HG03460 (cell line): ENCODE data around the gene TRIM34.
"Not testable (repeated sequence)": the region's sequence is repeated elsewhere in the genome, so short reads cannot be mapped to it uniquely, and the experiment has no call there.

Source experiments
- ATAC-seq: cut with Tn5 transposase; IDR thresholded peaks from one replicate; pipeline ENCODE4 v1.9.1; 2021; ENCODE audit not compliant: unreplicated experiment

TRIM34 gene, protein sequence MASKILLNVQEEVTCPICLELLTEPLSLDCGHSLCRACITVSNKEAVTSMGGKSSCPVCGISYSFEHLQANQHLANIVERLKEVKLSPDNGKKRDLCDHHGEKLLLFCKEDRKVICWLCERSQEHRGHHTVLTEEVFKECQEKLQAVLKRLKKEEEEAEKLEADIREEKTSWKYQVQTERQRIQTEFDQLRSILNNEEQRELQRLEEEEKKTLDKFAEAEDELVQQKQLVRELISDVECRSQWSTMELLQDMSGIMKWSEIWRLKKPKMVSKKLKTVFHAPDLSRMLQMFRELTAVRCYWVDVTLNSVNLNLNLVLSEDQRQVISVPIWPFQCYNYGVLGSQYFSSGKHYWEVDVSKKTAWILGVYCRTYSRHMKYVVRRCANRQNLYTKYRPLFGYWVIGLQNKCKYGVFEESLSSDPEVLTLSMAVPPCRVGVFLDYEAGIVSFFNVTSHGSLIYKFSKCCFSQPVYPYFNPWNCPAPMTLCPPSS

DNA sequence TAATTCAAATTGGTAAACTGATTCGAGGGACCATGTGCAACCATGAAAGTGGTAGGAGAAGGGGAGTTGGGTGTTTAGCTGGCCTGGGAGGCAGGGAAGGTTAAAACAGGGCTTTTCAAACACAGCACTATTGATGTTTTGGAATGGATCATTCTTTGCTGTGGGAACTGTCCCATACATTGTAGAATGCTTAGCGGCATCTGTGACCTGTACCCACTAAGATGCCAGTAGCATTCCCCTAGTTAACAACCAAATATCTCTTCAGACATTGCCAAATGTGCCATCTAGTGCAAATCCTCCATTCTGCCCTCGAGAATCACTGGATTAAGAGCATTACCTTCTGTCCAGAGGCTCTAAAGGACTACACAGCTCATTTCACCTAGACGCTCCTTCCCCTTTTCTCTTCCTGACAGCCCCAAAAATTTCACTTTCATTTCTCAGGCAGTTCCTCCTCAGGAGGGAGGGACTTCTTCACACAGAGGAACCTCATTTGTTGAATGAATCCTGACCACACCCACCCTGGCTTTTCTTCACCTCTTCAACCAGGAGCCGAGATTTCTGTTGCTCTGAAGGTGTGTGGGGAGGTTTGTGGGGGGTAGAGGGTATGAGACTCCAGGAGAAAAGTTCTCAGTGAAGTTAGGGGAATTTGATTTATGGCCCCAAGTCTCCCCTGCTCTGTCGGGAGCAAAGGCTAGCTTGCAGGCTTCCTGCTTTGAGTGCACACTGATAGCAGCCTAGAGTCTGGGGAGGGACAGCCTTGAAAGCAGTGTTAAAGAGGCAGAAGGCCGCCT is at the start of gene TRIM34:
TRIM34 (plus strand) TSS at position 513 of the 791 bp plus-strand sequence. CDS start 7,331 bp downstream, outside the sequence.
- peak; percentile 97 for ATAC-seq

DNA sequence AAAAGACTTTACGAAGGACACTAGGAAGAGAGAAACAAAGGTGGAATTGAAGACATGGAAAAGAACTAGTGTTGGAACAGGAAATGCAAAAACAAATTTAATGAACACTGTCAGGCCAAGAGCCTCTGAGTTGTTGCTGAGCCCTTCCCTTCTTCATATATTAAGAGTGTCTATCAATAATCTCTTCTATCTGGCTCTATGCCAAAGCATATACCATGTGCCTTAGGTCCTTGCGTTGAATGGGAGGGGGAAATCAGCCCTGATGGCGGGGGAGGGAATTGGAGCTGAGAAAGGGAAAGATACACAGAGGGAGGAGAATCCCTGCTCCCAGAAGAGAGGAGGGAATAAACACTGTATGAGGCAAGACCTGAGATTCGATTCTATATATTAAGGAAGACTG is 49.6 kb upstream of the TRIM34 start:
- ATAC-seq, result no peak

DNA sequence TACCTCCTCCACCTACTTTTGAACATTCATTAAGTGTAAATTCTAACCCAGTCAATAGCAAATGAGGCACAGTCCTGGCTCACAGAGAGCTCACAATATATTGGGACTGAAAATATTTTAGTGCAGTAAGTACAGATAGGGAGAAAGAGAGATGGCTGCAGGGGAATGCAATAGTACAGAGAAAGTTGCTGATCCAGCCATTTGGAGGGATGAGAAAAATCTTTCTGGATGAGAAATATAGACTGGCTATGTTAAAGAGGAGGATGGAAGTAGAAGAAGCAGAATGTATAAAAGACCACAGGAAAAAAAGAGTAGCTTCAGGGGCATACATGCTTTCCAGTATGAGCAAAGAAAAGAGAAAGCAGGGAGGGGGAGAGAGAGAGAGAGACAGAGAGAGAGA is 47.7 kb upstream of the TRIM34 start:
- ATAC-seq, result no peak

DNA sequence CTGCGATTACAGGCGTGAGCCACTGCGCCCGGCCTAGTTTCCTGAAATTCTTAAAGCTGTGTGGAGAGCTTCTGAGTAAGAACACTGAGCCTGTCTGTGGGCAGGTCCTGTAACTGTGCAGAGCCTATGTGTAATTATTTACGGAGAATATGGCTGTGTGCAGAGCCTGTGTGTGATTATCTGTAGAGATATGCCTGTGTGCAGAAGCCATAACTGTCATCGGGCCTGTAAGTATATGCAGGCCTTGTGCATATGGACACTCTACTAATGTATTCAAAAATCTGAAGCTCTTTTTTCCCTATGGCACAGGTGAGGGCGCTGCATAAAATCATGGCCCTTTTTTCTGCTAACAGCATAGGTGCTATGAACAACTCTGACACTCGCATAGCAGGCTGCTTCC is 44.2 kb upstream of the TRIM34 start, which contains the start of gene OR52B6:
OR52B6 (plus strand) TSS at position 301 of the 400 bp plus-strand sequence; CDS start at position 301, 0 bp downstream.
- ATAC-seq, result no peak

DNA sequence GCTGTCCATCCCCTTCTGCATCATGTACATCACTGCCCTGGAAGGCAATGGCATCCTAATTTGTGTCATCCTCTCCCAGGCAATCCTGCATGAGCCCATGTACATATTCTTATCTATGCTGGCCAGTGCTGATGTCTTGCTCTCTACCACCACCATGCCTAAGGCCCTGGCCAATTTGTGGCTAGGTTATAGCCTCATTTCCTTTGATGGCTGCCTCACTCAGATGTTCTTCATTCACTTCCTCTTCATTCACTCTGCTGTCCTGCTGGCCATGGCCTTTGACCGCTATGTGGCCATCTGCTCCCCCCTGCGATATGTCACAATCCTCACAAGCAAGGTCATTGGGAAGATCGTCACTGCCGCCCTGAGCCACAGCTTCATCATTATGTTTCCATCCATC is 43.8 kb upstream of the TRIM34 start:
- ATAC-seq, result no peak

DNA sequence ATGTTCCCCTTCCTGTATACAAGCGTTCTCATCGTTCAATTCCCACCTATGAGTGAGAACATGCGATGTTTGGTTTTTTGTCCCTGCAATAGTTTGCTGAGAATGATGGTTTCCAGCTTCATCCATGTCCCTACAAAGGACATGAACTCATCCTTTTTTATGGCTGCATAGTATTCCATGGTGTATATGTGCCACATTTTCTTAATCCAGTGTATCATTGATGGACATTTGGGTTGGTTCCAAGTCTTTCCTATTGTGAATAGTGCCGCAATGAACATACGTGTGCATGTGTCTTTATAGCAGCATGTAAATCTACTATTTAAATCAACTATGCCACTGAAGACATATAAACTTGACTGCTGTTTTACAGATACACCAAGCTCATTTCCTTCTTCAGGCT is 40.3 kb upstream of the TRIM34 start:
- not testable (repeated sequence) for ATAC-seq

DNA sequence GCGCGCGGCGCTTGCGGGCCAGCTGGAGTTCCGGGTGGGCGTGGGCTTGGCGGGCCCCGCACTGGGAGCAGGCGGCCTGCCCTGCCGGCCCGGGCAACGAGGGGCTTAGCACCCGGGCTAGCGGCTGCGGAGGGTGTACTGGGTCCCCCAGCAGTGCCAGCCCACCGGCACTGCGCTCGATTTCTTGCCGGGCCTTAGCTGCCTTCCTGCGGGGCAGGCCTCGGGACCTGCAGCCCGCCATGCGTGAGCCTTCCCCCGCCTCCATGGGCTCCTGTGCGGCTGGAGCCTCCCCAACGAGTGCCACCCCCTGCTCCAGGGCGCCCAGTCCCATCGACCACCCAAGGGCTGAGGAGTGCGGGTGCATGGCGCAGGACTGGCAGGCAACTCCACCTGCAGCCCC is 34.9 kb upstream of the TRIM34 start:
- not testable (repeated sequence) for ATAC-seq

DNA sequence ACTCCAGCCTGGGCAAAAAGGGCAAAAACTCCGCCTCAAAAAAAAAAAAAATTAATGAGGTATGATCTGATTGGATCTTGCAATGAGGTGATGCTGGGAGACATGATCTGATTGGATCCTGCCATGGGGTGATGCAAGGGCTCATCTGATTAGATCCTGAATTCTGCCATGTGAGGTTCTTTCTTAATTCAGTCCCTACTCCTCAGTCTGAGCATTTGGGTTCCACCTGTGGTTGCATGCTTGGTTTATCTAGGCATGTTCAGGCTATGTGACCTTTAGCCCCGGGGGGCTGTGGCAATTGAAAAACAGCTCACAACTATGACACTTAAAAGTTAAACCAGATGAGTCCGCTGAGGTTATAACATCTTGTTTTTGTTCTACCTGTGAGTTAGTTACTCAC is 33.2 kb upstream of the TRIM34 start:
- no peak for ATAC-seq

DNA sequence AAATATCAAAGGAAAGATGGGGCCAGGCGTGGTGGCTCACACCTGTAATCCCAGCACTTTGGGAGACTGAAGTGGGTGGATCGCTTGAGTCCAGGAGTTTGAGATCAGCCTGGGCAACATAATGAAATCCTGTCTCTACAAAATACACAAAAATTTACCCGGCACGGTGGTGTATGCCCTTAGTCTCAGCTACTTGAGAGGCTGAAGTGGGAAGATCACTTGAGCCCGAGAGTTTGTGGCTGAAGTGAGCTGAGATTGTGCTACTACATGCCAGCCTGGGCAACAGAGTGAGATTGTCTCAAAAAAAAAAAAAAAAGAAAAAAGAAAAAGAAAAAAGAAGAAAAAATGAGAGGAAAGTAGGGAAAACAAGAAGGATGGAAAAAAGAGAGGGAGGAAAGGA is 32.2 kb upstream of the TRIM34 start:
- ATAC-seq, result no peak

DNA sequence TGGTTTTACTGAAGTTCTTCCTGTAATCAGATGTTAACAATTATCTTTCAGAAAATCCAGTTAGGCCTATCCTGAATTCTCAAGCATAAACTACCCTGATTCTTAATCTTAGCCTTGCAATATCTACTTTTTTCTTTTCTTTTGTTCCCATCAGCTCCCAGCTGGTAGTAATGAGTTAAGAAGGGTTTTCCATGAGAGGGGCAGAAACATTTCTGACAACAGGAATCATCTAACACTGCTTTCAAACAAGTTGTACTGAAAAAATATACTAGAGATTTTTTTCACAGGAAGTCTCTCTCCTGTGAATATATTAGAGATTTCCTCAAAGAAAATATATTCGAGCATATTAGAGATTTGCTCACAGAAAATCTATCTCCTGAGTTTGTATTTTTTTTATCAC is 31.7 kb upstream of the TRIM34 start:
- no peak for ATAC-seq

DNA sequence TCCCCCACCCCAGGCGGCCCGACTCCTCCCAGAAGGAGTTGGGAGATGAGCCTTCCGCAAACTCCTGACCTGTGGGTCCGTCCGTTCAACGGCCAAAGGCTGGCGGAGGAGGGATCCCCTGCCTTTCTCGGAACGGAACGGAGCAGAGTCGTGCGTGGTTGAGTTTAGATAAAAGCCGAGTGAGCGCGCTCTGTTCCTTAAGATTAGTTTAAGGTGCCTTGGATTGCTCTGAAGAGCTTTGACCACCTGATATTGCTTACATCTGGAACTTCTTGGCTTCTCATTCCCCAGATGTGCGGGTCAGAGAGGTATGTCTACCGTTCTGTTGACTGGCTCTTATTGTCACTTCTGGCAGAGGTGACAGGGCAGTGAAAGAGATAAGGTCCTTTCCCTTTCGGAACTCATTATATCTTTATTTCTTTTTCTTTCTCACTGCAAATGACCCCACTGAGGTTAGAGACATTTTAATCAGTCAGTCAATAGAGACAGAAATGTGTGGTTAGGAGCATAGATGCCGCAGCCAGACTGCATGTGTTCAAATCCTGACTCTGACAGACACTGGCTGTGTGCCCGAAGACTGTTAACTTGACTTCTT is 28.1 kb upstream of the TRIM34 start, which contains the start of gene TRIM6:
TRIM6 (plus strand) TSS at position 31 of the 595 bp plus-strand sequence; CDS start at position 292, 261 bp downstream.
- ATAC-seq, result peak; percentile 36

DNA sequence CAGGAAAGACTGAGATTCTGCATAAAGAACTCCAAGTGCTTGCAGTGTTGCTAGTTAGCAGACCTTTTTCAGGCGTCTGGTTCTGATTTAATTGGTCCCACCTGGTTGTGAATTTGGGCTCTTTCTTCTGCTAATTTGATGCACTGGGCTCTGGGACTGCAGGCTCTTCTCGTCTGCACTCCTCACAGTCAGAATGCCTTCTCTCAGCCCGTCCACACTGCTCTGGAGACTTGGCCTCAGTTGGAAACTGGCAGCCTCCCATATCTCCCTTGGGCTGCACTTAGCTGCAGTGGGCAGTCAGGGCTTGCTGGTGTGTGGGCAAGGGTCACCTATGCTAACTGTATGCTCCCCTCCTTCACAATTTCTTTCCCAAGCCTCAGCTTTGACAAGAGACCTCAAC is 26.8 kb upstream of the TRIM34 start:
- ATAC-seq, result no peak

DNA sequence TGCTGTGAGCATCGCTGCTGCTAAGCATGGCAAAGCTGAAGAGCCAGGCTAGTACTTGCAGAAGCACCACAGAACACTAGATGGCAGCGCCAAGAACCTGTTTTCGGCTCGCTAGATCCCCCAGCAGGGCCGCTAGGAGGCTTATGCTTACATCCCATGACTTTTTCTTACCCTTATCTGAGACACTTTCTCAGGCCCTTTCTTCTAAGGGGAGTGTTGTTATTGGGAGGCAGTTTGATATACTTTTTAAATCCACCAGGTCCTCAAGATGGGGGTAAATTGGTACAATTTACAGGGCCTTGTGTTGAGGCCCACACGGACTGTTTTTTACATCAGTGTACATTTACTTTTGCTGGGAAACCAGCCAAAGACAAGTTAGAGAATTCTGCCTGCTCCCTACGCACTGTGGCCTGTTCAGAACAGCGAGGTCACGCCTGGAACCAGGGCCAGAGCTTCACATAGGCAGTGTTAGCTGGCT is 24.4 kb upstream of the TRIM34 start:
- peak; percentile 71 for ATAC-seq

DNA sequence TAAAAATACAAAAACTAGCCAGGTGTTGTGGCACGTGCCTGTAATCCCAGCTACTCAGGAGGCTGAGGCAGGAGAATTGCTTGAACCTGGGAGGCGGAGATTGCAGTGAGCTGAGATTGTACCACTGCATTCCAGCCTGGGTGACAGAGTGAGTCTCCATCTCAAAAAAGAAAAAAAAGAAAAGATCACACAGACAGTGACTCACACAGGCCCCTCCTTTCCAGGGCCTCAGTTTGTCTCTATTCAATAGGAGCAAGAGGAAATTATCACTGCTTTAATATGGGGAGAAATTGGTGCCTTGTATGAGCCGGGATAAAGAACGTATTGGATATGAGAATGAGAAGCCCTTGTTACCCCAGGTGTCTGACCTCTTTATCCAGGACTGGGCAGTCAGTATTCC is 22.0 kb upstream of the TRIM34 start:
- not testable (repeated sequence) for ATAC-seq

DNA sequence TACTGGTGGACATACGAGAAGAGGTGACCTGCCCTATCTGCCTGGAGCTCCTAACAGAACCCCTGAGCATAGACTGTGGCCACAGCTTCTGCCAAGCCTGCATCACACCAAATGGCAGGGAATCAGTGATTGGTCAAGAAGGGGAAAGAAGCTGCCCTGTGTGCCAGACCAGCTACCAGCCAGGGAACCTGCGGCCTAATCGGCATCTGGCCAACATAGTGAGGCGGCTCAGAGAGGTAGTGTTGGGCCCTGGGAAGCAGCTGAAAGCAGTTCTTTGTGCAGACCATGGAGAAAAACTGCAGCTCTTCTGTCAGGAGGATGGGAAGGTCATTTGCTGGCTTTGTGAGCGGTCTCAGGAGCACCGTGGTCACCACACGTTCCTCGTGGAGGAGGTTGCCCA is 21.5 kb upstream of the TRIM34 start:
- ATAC-seq, result no peak

DNA sequence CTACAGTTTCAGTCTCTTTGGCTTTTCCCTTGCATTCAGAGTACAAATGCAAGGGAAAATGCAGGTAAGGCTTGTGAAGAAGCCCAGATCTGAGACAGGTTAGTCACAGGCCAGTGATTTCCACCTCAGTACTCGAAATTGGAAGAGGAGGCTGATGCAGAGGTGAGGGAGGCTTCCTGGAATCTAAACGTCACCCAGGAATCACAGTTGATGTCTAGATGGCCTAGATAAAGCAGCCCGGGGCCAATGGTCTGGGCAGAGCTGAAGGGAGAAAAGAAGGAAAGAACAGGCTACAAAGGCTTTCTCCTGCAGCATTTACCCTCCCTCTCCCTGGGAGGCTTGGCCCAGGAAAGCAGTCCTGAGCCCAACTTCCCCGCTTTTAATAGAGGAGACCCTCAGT is 19.9 kb upstream of the TRIM34 start:
- ATAC-seq, result no peak

DNA sequence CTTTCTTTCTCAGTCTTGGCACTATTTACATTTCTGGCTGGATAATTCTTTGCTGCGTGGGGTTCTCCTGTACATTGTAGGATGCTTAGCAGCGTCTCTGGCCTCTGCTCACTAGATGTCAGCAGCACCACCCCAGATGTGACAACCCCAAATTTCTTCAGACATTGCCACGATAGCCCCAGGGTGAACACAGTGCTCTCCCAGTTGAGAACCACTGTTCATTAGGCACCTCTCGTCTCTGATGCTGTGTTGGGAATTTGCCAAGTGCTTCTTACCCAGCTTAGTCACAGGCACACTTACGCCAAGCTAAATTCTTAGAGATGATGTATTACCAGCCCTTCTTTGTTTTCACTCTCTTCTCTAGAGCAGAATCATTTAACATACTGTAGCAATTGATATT is 19.0 kb upstream of the TRIM34 start:
- ATAC-seq, result no peak

DNA sequence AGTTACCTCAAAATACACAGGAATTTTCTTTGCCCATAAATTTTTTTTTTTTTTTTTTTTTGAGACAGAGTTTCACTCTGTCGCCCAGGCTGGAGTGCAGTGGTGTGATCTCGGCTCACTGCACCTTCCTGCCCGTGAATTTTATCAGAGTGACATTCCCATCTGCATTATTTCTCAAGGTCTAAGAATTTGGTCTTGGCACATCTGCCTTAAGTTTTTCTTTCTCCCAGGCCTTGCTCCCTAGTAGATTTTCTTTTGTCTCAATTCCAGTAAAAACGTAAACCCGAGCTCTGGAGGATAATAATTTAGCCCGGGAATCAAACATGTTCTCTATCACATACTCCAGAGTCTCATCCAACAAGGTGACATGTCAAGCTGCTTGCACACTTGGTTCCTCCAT is 16.0 kb upstream of the TRIM34 start:
- no peak for ATAC-seq

DNA sequence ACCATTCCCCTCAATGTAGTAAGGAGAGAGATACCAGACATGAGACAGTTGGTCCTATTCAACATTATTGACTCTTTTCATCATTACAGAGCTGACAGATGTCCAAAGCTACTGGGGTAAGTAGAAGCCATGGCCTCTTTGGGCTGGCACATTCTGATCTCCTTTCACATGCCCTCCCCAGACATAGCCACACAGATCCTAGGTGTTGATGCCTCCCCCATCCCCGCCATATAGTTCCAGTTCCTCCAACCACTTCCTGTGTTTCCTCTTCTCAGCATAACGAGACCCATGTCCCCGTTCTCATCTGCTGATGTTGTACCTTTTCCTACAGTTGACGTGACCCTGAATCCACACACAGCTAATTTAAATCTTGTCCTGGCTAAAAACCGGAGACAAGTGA is 14.4 kb upstream of the TRIM34 start:
- no peak for ATAC-seq

DNA sequence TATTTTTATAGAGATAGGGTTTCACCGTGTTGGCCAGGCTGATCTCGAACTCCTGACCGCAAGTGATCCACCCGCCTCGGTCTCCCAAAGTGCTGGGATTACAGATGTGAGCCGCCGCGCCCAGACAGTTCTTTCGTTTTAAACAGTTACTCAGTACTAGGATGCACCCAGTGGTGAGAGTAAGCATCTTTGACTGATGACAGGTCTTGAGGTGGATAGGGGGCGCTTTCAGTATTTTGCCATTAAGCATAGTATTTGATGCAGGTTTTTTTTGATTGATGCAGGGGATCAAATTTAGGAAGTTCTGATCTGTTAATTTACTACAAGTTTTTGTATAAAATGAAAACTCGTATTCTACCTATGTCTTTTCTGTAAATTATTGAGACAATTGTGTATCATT is 13.2 kb upstream of the TRIM34 start:
- no peak for ATAC-seq

DNA sequence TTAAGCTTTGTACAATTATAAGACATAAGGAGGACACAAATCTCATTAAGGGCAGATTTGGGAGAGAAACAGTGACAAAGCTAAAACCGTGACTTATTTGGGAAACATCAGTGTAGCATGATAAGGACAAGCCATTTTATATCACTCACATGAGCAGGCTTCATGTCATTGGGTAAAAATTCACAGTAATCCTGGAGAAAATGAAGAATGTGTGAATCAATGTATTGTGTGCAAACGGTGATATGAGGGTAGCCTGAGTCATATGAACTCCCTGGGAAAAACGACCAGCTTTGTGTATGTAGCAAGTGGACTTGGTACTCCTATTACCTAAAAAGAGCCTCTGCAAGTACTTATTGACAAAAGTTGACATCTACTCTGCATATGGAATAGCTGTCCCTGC is 6.0 kb upstream of the TRIM34 start:
- ATAC-seq, result no peak
